ENCODE results near the gene CCDC8. TPM values are rescaled to one million over a fixed set of nuclear protein-coding genes. Genes with fewer than 3 reads are reported as not detected.

Gene CCDC8
- polyA plus RNA-seq, 1 donor from 2014 or later: 0.84 TPM

DNA sequence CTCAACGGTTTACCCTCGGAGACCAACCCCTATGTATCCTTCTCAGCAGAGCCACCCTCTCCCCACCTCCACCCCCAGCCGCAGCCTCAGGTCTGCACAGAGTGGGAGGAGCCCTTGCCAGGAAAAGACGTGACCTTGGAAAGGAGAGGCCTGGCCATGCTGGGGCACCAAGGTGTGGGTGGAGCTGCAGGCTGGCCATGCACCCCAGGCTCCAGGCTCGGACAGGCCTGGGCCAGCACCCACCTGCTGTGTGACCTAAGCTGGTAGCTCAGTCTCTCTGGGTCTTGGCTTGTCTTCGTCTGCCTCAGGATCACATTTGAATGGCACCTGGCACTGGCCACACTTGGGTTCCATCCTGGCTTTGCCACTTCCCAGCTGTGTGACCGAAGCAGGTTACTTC is 29.5 kb downstream of the CCDC8 start:
- no peaks in the 10 kb centered on the region for H3K9me3 ChIP-seq (ENCODE audit: low read length)
- no peaks in the 10 kb centered on the region for H3K27me3 ChIP-seq (ENCODE audit: insufficient read depth, low read depth, low read length)
- H3K9ac ChIP-seq (ENCODE audit: low read length): no peak overlapping the region
- no peaks in the 10 kb centered on the region for H4K20me1 ChIP-seq (ENCODE audit: insufficient read depth)
- no peaks in the 10 kb centered on the region for H3K9me2 ChIP-seq (ENCODE audit: insufficient read depth, low read length)
- H3K4me2 ChIP-seq (ENCODE audit: low read length): no peak overlapping the region
- no peak overlapping the region for H3K27ac ChIP-seq (ENCODE audit: low read length)
- peaks cover 3% of the 10 kb centered on the region for H3K79me2 ChIP-seq (replicated peaks; ENCODE audit: insufficient read depth, low read length)
- H3K36me3 ChIP-seq (ENCODE audit: insufficient read depth, low read length): peaks cover 3% of the 10 kb centered on the region
- no peaks in the 10 kb centered on the region for H3F3A ChIP-seq (ENCODE audit: insufficient read depth, low read length, poor library complexity, severe bottlenecking)
- TF ChIP-seq RAD21 (conservative IDR thresholded peaks at IDR 0.05) (no peak), POLR2AphosphoS5 (IDR thresholded peaks at IDR 0.05) (no peak), SMC3 (conservative IDR thresholded peaks at IDR 0.05; ENCODE audit: poor library complexity) (no peak), EZH2 (IDR thresholded peaks at IDR 0.05; ENCODE audit: borderline replicate concordance, insufficient read depth, low read length, poor library complexity, severe bottlenecking) (no peak), EP300 (conservative IDR thresholded peaks at IDR 0.05; ENCODE audit: poor library complexity, severe bottlenecking) (no peak)
- H3K4me3 ChIP-seq (ENCODE audit: low read length): no peak overlapping the region
- no peak overlapping the region for H2AFZ ChIP-seq (ENCODE audit: low read depth, low read length)

GRCh38 chr19:46383171-46383815 is 30.1 kb downstream of the CCDC8 start:
- no peak for TF ChIP-seq MXI1 (conservative IDR thresholded peaks at IDR 0.05; ENCODE audit: poor library complexity, severe bottlenecking)
- TF ChIP-seq SMC3 (conservative IDR thresholded peaks at IDR 0.05; ENCODE audit: poor library complexity): no peak
- no peak for TF ChIP-seq EP300 (conservative IDR thresholded peaks at IDR 0.05; ENCODE audit: poor library complexity, severe bottlenecking)
- no peak for TF ChIP-seq POLR2AphosphoS5 (IDR thresholded peaks at IDR 0.05)
- TF ChIP-seq REST (IDR thresholded peaks at IDR 0.05; ENCODE audit: borderline replicate concordance): no peak
- TF ChIP-seq TAF1 (IDR thresholded peaks at IDR 0.05; ENCODE audit: low read depth): no peak
- TF ChIP-seq, protein P1, sequence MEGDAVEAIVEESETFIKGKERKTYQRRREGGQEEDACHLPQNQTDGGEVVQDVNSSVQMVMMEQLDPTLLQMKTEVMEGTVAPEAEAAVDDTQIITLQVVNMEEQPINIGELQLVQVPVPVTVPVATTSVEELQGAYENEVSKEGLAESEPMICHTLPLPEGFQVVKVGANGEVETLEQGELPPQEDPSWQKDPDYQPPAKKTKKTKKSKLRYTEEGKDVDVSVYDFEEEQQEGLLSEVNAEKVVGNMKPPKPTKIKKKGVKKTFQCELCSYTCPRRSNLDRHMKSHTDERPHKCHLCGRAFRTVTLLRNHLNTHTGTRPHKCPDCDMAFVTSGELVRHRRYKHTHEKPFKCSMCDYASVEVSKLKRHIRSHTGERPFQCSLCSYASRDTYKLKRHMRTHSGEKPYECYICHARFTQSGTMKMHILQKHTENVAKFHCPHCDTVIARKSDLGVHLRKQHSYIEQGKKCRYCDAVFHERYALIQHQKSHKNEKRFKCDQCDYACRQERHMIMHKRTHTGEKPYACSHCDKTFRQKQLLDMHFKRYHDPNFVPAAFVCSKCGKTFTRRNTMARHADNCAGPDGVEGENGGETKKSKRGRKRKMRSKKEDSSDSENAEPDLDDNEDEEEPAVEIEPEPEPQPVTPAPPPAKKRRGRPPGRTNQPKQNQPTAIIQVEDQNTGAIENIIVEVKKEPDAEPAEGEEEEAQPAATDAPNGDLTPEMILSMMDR (IDR thresholded peaks at IDR 0.05; ENCODE audit: poor library complexity, severe bottlenecking): no peak
- no peak for TF ChIP-seq RAD21 (conservative IDR thresholded peaks at IDR 0.05)
- no peak for TF ChIP-seq EZH2 (IDR thresholded peaks at IDR 0.05; ENCODE audit: borderline replicate concordance, insufficient read depth, low read length, poor library complexity, severe bottlenecking)
- Histone ChIP-seq H3F3A (ENCODE audit: insufficient read depth, low read length, poor library complexity, severe bottlenecking) (no peaks in the 10 kb centered on the region), H3K4me2 (ENCODE audit: low read length) (no peak overlapping the region), H4K20me1 (ENCODE audit: insufficient read depth) (no peaks in the 10 kb centered on the region), H3K4me3 (ENCODE audit: low read length) (no peak overlapping the region), H3K79me2 (replicated peaks; ENCODE audit: insufficient read depth, low read length) (peaks cover 3% of the 10 kb centered on the region), H3K36me3 (ENCODE audit: insufficient read depth, low read length) (peaks cover 3% of the 10 kb centered on the region), H3K27me3 (ENCODE audit: insufficient read depth, low read depth, low read length) (no peaks in the 10 kb centered on the region), H3K9me3 (ENCODE audit: low read length) (no peaks in the 10 kb centered on the region), H3K27ac (ENCODE audit: low read length) (no peak overlapping the region), H3K9ac (ENCODE audit: low read length) (no peak overlapping the region), H3K9me2 (ENCODE audit: insufficient read depth, low read length) (no peaks in the 10 kb centered on the region), H2AFZ (ENCODE audit: low read depth, low read length) (no peak overlapping the region)

Data from neural cell (in vitro differentiated cells).